ENCODE data around the gene CARS2.

GRCh38 chr13:110684388-110685056 lies 21.4 kb downstream of the CARS2 start:
- TF ChIP-seq GATA2 (IDR thresholded peaks at IDR 0.05; ENCODE audit: low read depth, low read length): no peak
- TF ChIP-seq GATA3 (IDR thresholded peaks at IDR 0.05; ENCODE audit: low read depth, low read length): no peak
